PC-3 (cell line): ENCODE data around the gene CCDC181. TPM values are rescaled to one million over a fixed set of nuclear protein-coding genes. Genes with fewer than 3 reads are reported as not detected.

Source experiments
- ATAC-seq: fragments of 200-7000 bp; cut with Tn5 transposase; 2 replicates; pipeline ENCODE4 v1.9.1; 2020; ENCODE audit warnings: mild to moderate bottlenecking, moderate library complexity
- BruUV-seq: library from RNA; stranded (reverse); fragments of 400-500 nt; replicated peaks from 2 replicates; lab custom pipeline; 2021; lab: Mats Ljungman, UMichigan
- CTCF ChIA-PET: fragments of 300-600 bp; sonication (Branson Sonifier 250); formaldehyde crosslinking; loops from one replicate; lab custom pipeline; 2022; ENCODE audit warnings: antibody characterized with exemption; lab: Charles Lee
- POLR2A ChIA-PET: fragments of 300-600 bp; sonication (Branson Sonifier 250); formaldehyde crosslinking; loops from one replicate; lab custom pipeline; 2022; ENCODE audit warnings: antibody characterized with exemption; ENCODE audit not compliant: unreplicated experiment; lab: Charles Lee
- DNase-seq: peaks from one replicate; pipeline ENCODE4 v3.0.0-alpha.2; 2015
- H2AFZ ChIP-seq: fragments of 300-600 bp; sonication (generic); 2 replicates; pipeline ENCODE4 v1.6.0; 2016; ENCODE audit warnings: antibody characterized with exemption, low read length
- H3F3A ChIP-seq: fragments of 300-600 bp; sonication (generic); one replicate; pipeline ENCODE4 v1.6.0; 2017; ENCODE audit warnings: antibody characterized with exemption, low read length, control low read depth, mild to moderate bottlenecking; ENCODE audit not compliant: unreplicated experiment
- H3K27ac ChIP-seq: fragments of 300-600 bp; sonication (generic); 2 replicates; pipeline ENCODE4 v1.5.1; 2016; ENCODE audit warnings: mild to moderate bottlenecking, low read length
- H3K27me3 ChIP-seq: fragments of 300-600 bp; sonication (generic); 2 replicates; pipeline ENCODE4 v1.6.1; 2016; ENCODE audit warnings: low read length, mixed read lengths
- H3K36me3 ChIP-seq: fragments of 300-600 bp; sonication (generic); 2 replicates; pipeline ENCODE4 v1.6.1; 2016; ENCODE audit warnings: low read depth, mixed run types, low read length, mixed read lengths
- H3K4me1 ChIP-seq: fragments of 300-600 bp; sonication (generic); 2 replicates; pipeline ENCODE4 v1.5.1; 2016; ENCODE audit warnings: low read length; ENCODE audit not compliant: insufficient read depth
- H3K4me2 ChIP-seq: fragments of 300-600 bp; sonication (generic); 2 replicates; pipeline ENCODE4 v1.6.0; 2016; ENCODE audit warnings: low read length
- H3K4me3 ChIP-seq: fragments of 300-600 bp; sonication (generic); 2 replicates; pipeline ENCODE4 v1.5.1; 2016; ENCODE audit warnings: mild to moderate bottlenecking, low read length, mixed read lengths
- H3K79me2 ChIP-seq: fragments of 300-600 bp; sonication (generic); 2 replicates; pipeline ENCODE4 v1.6.1; 2017; ENCODE audit warnings: low read length, mixed read lengths
- H3K9ac ChIP-seq: fragments of 300-600 bp; sonication (generic); 2 replicates; pipeline ENCODE4 v1.6.0; 2016; ENCODE audit warnings: mild to moderate bottlenecking, low read length
- H3K9me2 ChIP-seq: fragments of 300-600 bp; sonication (generic); replicated peaks from 2 replicates; pipeline ENCODE4 v1.6.1; 2016; ENCODE audit warnings: mixed run types, low read length, mixed read lengths
- H3K9me3 ChIP-seq: fragments of 300-600 bp; sonication (generic); 2 replicates; pipeline ENCODE4 v1.6.1; 2016; ENCODE audit warnings: low read length, mixed read lengths
- H4K20me1 ChIP-seq: fragments of 300-600 bp; sonication (generic); 2 replicates; pipeline ENCODE4 v1.6.1; 2016; ENCODE audit warnings: low read length, mixed read lengths
- CTCF ChIP-seq: fragments of 300-600 bp; sonication (generic); conservative IDR thresholded peaks from 2 replicates; pipeline ENCODE4 v1.5.1; 2017; ENCODE audit warnings: antibody characterized with exemption, low read depth, mild to moderate bottlenecking, low read length
- EZH2 ChIP-seq: fragments of 300-600 bp; sonication (generic); IDR thresholded peaks from one replicate; pipeline ENCODE4 v1.6.1; 2017; ENCODE audit warnings: antibody characterized with exemption, mild to moderate bottlenecking, low read length; ENCODE audit not compliant: unreplicated experiment
- EZH2phosphoT487 ChIP-seq: fragments of 300-600 bp; sonication (generic); IDR thresholded peaks from 2 replicates; pipeline ENCODE4 v1.6.1; 2018; ENCODE audit warnings: mild to moderate bottlenecking, antibody characterized with exemption, low read length, borderline replicate concordance
- intact Hi-C: fragments of 100-400 bp; cut with micrococcal nuclease; formaldehyde crosslinking; loops from 2 replicates; pipeline ENCODE4 v1.9.0; 2023
- total RNA-seq: library from RNA; depleted of rRNA; stranded (reverse); fragments of >200 nt; gene quantifications from 2 replicates; pipeline ENCODE4 v1.2.3, GENCODE V29; 2014

Gene CCDC181
- total RNA-seq, 1 experiment from 2014 or later, result 0.07 TPM

- no TSS peak for BruUV-seq
- no peak for TF ChIP-seq CTCF
- TF ChIP-seq EZH2phosphoT487, result no peak
- TF ChIP-seq EZH2, result no peak
- H2AFZ ChIP-seq, result no peak overlapping the region
- no peaks in the 10 kb centered on the region for H3K9me3 ChIP-seq
- no peaks in the 10 kb centered on the region for H3K36me3 ChIP-seq
- H3F3A ChIP-seq, result no peaks in the 10 kb centered on the region
- no peak overlapping the region for H3K4me3 ChIP-seq
- H3K9ac ChIP-seq, result no peak overlapping the region
- no peak overlapping the region for H3K4me2 ChIP-seq
- no peaks in the 10 kb centered on the region for H3K9me2 ChIP-seq
- CTCF ChIA-PET, result no interaction called here
- H3K79me2 ChIP-seq, result no peaks in the 10 kb centered on the region
- H3K4me1 ChIP-seq, result peaks cover 4% of the 10 kb centered on the region; the same call in 1 of the 2 replicates
- POLR2A ChIA-PET, result no interaction called here
- no peak overlapping the region for H3K27ac ChIP-seq
- H3K27me3 ChIP-seq, result no peaks in the 10 kb centered on the region
- DNase-seq, result no peak
- intact Hi-C loops, result no loop called here
- ATAC-seq, result no peak
- H4K20me1 ChIP-seq, result no peaks in the 10 kb centered on the region
Measured at GRCh38 chr1:169451218-169451824, 24.0 kb upstream of the CCDC181 start.

GRCh38 chr1:169443923-169444322 lies 16.6 kb upstream of the CCDC181 start:
- Histone ChIP-seq H3K27me3 (no peaks in the 10 kb centered on the region), H3F3A (no peaks in the 10 kb centered on the region), H3K27ac (no peak overlapping the region), H3K9ac (no peak overlapping the region), H3K4me2 (no peak overlapping the region), H3K4me1 (no peaks in the 10 kb centered on the region), H3K9me3 (no peaks in the 10 kb centered on the region), H3K4me3 (no peak overlapping the region), H3K36me3 (no peaks in the 10 kb centered on the region), H4K20me1 (no peaks in the 10 kb centered on the region), H2AFZ (no peak overlapping the region), H3K79me2 (no peaks in the 10 kb centered on the region), H3K9me2 (no peaks in the 10 kb centered on the region)
- intact Hi-C loops, result no loop called here
- POLR2A ChIA-PET, result interaction anchor here (0.6 kb wide), 1 partner anchor 76 kb away, joined by 5 read pairs; the partner anchor contains the start of gene BLZF1
- TF ChIP-seq EZH2phosphoT487 (no peak), EZH2 (no peak), CTCF (no peak)
- CTCF ChIA-PET, result no interaction called here
- no peak for DNase-seq
- no TSS peak for BruUV-seq
- ATAC-seq, result no peak

- TF ChIP-seq EZH2 (no peak), EZH2phosphoT487 (no peak), CTCF (no peak)
- H3K4me3 ChIP-seq, result no peak overlapping the region
- H3K9ac ChIP-seq, result no peak overlapping the region
- no peaks in the 10 kb centered on the region for H3F3A ChIP-seq
- no peak overlapping the region for H3K27ac ChIP-seq
- DNase-seq (no peak), ATAC-seq (no peak)
- no peaks in the 10 kb centered on the region for H3K9me3 ChIP-seq
- H4K20me1 ChIP-seq, result no peaks in the 10 kb centered on the region
- H3K36me3 ChIP-seq, result no peaks in the 10 kb centered on the region
- BruUV-seq, result no TSS peak
- H3K27me3 ChIP-seq, result peaks cover 17% of the 10 kb centered on the region
- H3K4me2 ChIP-seq, result no peak overlapping the region
- POLR2A ChIA-PET, result interaction anchor here (0.6 kb wide), 1 partner anchor 104 kb away, joined by 4 read pairs; no protein-coding TSS in a partner anchor
- CTCF ChIA-PET, result no interaction called here
- H3K9me2 ChIP-seq, result no peaks in the 10 kb centered on the region
- no peaks in the 10 kb centered on the region for H3K79me2 ChIP-seq
- no peaks in the 10 kb centered on the region for H3K4me1 ChIP-seq
- intact Hi-C loops, result no loop called here
- H2AFZ ChIP-seq, result no peak overlapping the region
Measured at GRCh38 chr1:169426174-169426705, 1.0 kb downstream of the CCDC181 start.
